GM21786 (cell line): ENCODE results near the gene ARIH2.
"Not testable (repeated sequence)": the region's sequence is repeated elsewhere in the genome, so short reads cannot be mapped to it uniquely, and the experiment has no call there.

ENCODE experiments used
- ATAC-seq: cut with Tn5 transposase; IDR thresholded peaks from one replicate; pipeline ENCODE4 v1.9.1; 2021; ENCODE audit not compliant: unreplicated experiment

Gene ARIH2

GRCh38 chr3:48918388-48919214 lies at the start of gene ARIH2:
TSS of gene ARIH2 (plus strand) at chr3:48918842. CDS start at chr3:48927559, 8,717 bp downstream.
- peak; percentile 71 for ATAC-seq

GRCh38 chr3:48877671-48878070 lies 41.0 kb upstream of the ARIH2 start:
- ATAC-seq, result no peak

GRCh38 chr3:48879307-48879993 lies 39.2 kb upstream of the ARIH2 start:
- no peak for ATAC-seq

GRCh38 chr3:48879994-48880377 lies 38.7 kb upstream of the ARIH2 start:
- no peak for ATAC-seq

GRCh38 chr3:48881006-48881405 lies 37.6 kb upstream of the ARIH2 start:
- no peak for ATAC-seq

GRCh38 chr3:48881652-48882114 lies 37.0 kb upstream of the ARIH2 start:
- no peak for ATAC-seq

GRCh38 chr3:48885753-48886152 lies 32.9 kb upstream of the ARIH2 start:
- ATAC-seq, result no peak

GRCh38 chr3:48891606-48892005 lies 27.0 kb upstream of the ARIH2 start:
- ATAC-seq, result no peak

GRCh38 chr3:48894516-48894915 lies 24.1 kb upstream of the ARIH2 start:
- no peak for ATAC-seq

- ATAC-seq, result no peak
Measured at GRCh38 chr3:48896936-48897335, 21.7 kb upstream of the ARIH2 start.

GRCh38 chr3:48897460-48898376 lies 20.9 kb upstream of the ARIH2 start:
- ATAC-seq, result peak; percentile 3

GRCh38 chr3:48898383-48899234 lies 20.0 kb upstream of the ARIH2 start, which contains the start of gene SLC25A20:
TSS of gene SLC25A20 (minus strand) at chr3:48898882. CDS start at chr3:48898794, 88 bp downstream.
- peak; percentile 87 for ATAC-seq

GRCh38 chr3:48899273-48899672 lies 19.4 kb upstream of the ARIH2 start:
- ATAC-seq, result no peak

GRCh38 chr3:48907026-48907425 lies 11.6 kb upstream of the ARIH2 start:
- ATAC-seq, result not testable (repeated sequence)

- no peak for ATAC-seq
Measured at GRCh38 chr3:48915296-48915695, 3.3 kb upstream of the ARIH2 start.

GRCh38 chr3:48919215-48920138 lies 835 bp downstream of the ARIH2 start:
- ATAC-seq, result peak; percentile 13

- ATAC-seq, result no peak
Measured at GRCh38 chr3:48926425-48927392, 8.1 kb downstream of the ARIH2 start.

GRCh38 chr3:48927928-48928327 lies 9.3 kb downstream of the ARIH2 start:
- ATAC-seq, result no peak
